ENCODE results near the gene CELSR1. TPM values are rescaled to one million over a fixed set of nuclear protein-coding genes. Genes with fewer than 3 reads are reported as not detected.

Gene CELSR1
- total and polyA plus RNA-seq, 2 donors (not counting 1 experiment from before 2014, with no cell fraction given): 30.2 to 34.8 TPM

GRCh38 chr22:46323162-46323561, 214.3 kb downstream of the CELSR1 start:
- ChIA-PET CTCF (no interaction called here), POLR2A (no interaction called here)
- DNase-seq: no peak
- no peak overlapping the region for H3K27ac ChIP-seq (ENCODE audit: low read length in 2 of 2)
- Mint-ChIP-seq H3K4me3 (no peak overlapping the region), H3K9me3 (ENCODE audit: insufficient read depth) (no peaks in the 10 kb centered on the region), H3K4me1 (no peaks in the 10 kb centered on the region), H3K27ac (no peak overlapping the region), H3K27me3 (no peaks in the 10 kb centered on the region)
- no peak overlapping the region for H3K9ac ChIP-seq (ENCODE audit: low read length)
- no peaks in the 10 kb centered on the region for H3K4me1 ChIP-seq (ENCODE audit: control insufficient read depth in 2 of 2, insufficient read depth in 2 of 2, low read length in 2 of 2)
- H4K20me1 ChIP-seq (ENCODE audit: control insufficient read depth, insufficient read depth, low read length, poor library complexity, severe bottlenecking): no peaks in the 10 kb centered on the region
- no peak overlapping the region for H2AFZ ChIP-seq (ENCODE audit: insufficient read depth, low read depth, low read length, poor library complexity, severe bottlenecking)
- H3K27me3 ChIP-seq (replicated peaks in 1 of 4; ENCODE audit: control extremely low read depth in 1 of 4, control insufficient read depth in 3 of 4, insufficient read depth in 4 of 4, low read length in 3 of 4): no peaks in the 10 kb centered on the region
- no peaks in the 10 kb centered on the region for H3K36me3 ChIP-seq (replicated peaks in 1 of 2; ENCODE audit: control extremely low read depth in 1 of 2, control insufficient read depth in 1 of 2, extremely low read depth in 1 of 2, insufficient read depth in 2 of 2, low read length in 1 of 2)
- H3K4me2 ChIP-seq (replicated peaks; ENCODE audit: low read depth, low read length, poor library complexity, severe bottlenecking): no peak overlapping the region
- ATAC-seq (ENCODE audit: low read depth): no peak
- H3K4me3 ChIP-seq (ENCODE audit: control extremely low read depth in 1 of 5, extremely low read depth in 1 of 5, insufficient read depth in 1 of 5, low read depth in 2 of 5, low read length in 4 of 5): no peak overlapping the region
- TF ChIP-seq CTCF (IDR thresholded peaks at IDR 0.05) (no peak), EZH2 (IDR thresholded peaks at IDR 0.05; ENCODE audit: borderline replicate concordance, insufficient read depth, low read depth, low read length, poor library complexity, severe bottlenecking) (no peak)
- no peaks in the 10 kb centered on the region for H3K9me3 ChIP-seq (ENCODE audit: control extremely low read depth in 1 of 3, control insufficient read depth in 2 of 3, insufficient read depth in 1 of 3, low read length in 2 of 3)
- H3K79me2 ChIP-seq (ENCODE audit: control insufficient read depth, insufficient read depth, low read length): no peaks in the 10 kb centered on the region
- intact Hi-C loops (cut with micrococcal nuclease): no loop called here
- 94% methylated on average over 19 of the region's 19 CpGs for WGBS (ENCODE audit: insufficient coverage)

GRCh38 chr22:46322711-46323110, 214.7 kb downstream of the CELSR1 start:
- Histone ChIP-seq H3K27ac (ENCODE audit: low read length in 2 of 2) (no peak overlapping the region), H3K27me3 (replicated peaks in 1 of 4; ENCODE audit: control extremely low read depth in 1 of 4, control insufficient read depth in 3 of 4, insufficient read depth in 4 of 4, low read length in 3 of 4) (no peaks in the 10 kb centered on the region), H3K36me3 (replicated peaks in 1 of 2; ENCODE audit: control extremely low read depth in 1 of 2, control insufficient read depth in 1 of 2, extremely low read depth in 1 of 2, insufficient read depth in 2 of 2, low read length in 1 of 2) (no peaks in the 10 kb centered on the region), H4K20me1 (ENCODE audit: control insufficient read depth, insufficient read depth, low read length, poor library complexity, severe bottlenecking) (no peaks in the 10 kb centered on the region), H3K4me3 (ENCODE audit: control extremely low read depth in 1 of 5, extremely low read depth in 1 of 5, insufficient read depth in 1 of 5, low read depth in 2 of 5, low read length in 4 of 5) (no peak overlapping the region), H3K9ac (ENCODE audit: low read length) (no peak overlapping the region), H3K9me3 (ENCODE audit: control extremely low read depth in 1 of 3, control insufficient read depth in 2 of 3, insufficient read depth in 1 of 3, low read length in 2 of 3) (no peaks in the 10 kb centered on the region), H2AFZ (ENCODE audit: insufficient read depth, low read depth, low read length, poor library complexity, severe bottlenecking) (no peak overlapping the region), H3K79me2 (ENCODE audit: control insufficient read depth, insufficient read depth, low read length) (no peaks in the 10 kb centered on the region), H3K4me2 (replicated peaks; ENCODE audit: low read depth, low read length, poor library complexity, severe bottlenecking) (no peak overlapping the region), H3K4me1 (ENCODE audit: control insufficient read depth in 2 of 2, insufficient read depth in 2 of 2, low read length in 2 of 2) (no peaks in the 10 kb centered on the region)
- Mint-ChIP-seq H3K27me3 (no peaks in the 10 kb centered on the region), H3K4me3 (no peak overlapping the region), H3K4me1 (no peaks in the 10 kb centered on the region), H3K9me3 (ENCODE audit: insufficient read depth) (no peaks in the 10 kb centered on the region), H3K27ac (no peak overlapping the region)
- 97% methylated on average over 15 of the region's 15 CpGs for WGBS (ENCODE audit: insufficient coverage)
- intact Hi-C loops (cut with micrococcal nuclease): no loop called here
- ATAC-seq (ENCODE audit: low read depth) (no peak), DNase-seq (no peak)
- ChIA-PET POLR2A (no interaction called here), CTCF (no interaction called here)
- TF ChIP-seq CTCF (IDR thresholded peaks at IDR 0.05): no peak
- TF ChIP-seq EZH2 (IDR thresholded peaks at IDR 0.05; ENCODE audit: borderline replicate concordance, insufficient read depth, low read depth, low read length, poor library complexity, severe bottlenecking): no peak
